Measurements from ENCODE around the gene OR52J3. TPM values are rescaled to one million over a fixed set of nuclear protein-coding genes. Genes with fewer than 3 reads are reported as not detected.

The OR52J3 gene
- total RNA-seq (2022; extraction: Qiagen RNA extraction) = not detected in 5 replicates

GRCh38 chr11:5046226-5046625 is at the start of gene OR52J3:
TSS of gene OR52J3 (plus strand) at chr11:5046526. CDS start at chr11:5046526, 0 bp downstream.

DNA sequence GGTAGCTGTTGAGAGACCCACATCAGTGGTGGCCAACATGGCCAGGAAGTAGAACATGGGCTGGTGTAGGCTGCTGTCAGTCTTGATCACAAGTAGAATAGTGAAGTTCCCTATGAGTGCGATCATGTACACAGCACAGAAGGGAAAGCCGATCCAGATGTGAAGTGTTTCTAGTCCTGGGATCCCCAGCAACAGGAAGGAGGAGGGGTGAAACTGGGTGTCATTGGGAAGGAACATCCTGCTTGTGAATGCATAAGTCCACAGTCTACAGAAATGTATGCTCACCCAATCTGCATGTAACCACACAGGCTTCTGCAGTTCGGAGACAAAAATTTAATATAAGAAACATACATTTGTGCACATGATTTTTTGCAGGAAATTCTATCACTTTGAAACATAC is 13.1 kb downstream of the OR52J3 start, which contains the start of gene OR52E2:
Gene OR52E2 (minus strand): TSS at position 237 of the 400 bp plus-strand sequence. CDS start 0 bp downstream, at position 237.

GRCh38 chr11:5069272-5069671 is 22.9 kb downstream of the OR52J3 start, which contains the start of gene OR52E1:
TSS of gene OR52E1 (plus strand) at chr11:5069572.

Other genes with a start within 250 kb of the OR52J3 start
- not detected in 5 replicates for gene OR52R1, start 242.1 kb upstream of the OR52J3 start, total RNA-seq (2022; extraction: Qiagen RNA extraction)
- not detected in 5 replicates for gene OR51F2, start 225.2 kb upstream of the OR52J3 start, total RNA-seq (2022; extraction: Qiagen RNA extraction)
- gene OR51S1, start 197.3 kb upstream of the OR52J3 start, total RNA-seq (2022; extraction: Qiagen RNA extraction) = not detected in 5 replicates
- not detected in 5 replicates for gene OR51T1, start 164.6 kb upstream of the OR52J3 start, total RNA-seq (2022; extraction: Qiagen RNA extraction)
- gene OR51A7, start 142.7 kb upstream of the OR52J3 start, total RNA-seq (2022; extraction: Qiagen RNA extraction) = not detected in 5 replicates
- gene OR51G2, start 127.2 kb upstream of the OR52J3 start, total RNA-seq (2022; extraction: Qiagen RNA extraction) = not detected in 5 replicates
- gene OR51G1, start 122.2 kb upstream of the OR52J3 start, total RNA-seq (2022; extraction: Qiagen RNA extraction) = not detected in 5 replicates
- not detected in 5 replicates for gene OR51A4, start 98.9 kb upstream of the OR52J3 start, total RNA-seq (2022; extraction: Qiagen RNA extraction)
- not detected in 5 replicates for gene OR51A2, start 90.8 kb upstream of the OR52J3 start, total RNA-seq (2022; extraction: Qiagen RNA extraction)
- not detected in 5 replicates for gene OR51L1, start 51.7 kb upstream of the OR52J3 start, total RNA-seq (2022; extraction: Qiagen RNA extraction)
- gene OR52E2, start 13.1 kb downstream of the OR52J3 start, total RNA-seq (2022; extraction: Qiagen RNA extraction) = not detected in 5 replicates
- not detected in 5 replicates for gene OR52E1, start 23.0 kb downstream of the OR52J3 start, total RNA-seq (2022; extraction: Qiagen RNA extraction)
- gene OR52A5, start 91.8 kb downstream of the OR52J3 start, total RNA-seq (2022; extraction: Qiagen RNA extraction) = not detected in 5 replicates
- gene OR52A1, start 108.2 kb downstream of the OR52J3 start, total RNA-seq (2022; extraction: Qiagen RNA extraction) = not detected in 5 replicates
- not detected in 5 replicates for gene OR51V1, start 154.2 kb downstream of the OR52J3 start, total RNA-seq (2022; extraction: Qiagen RNA extraction)
- gene HBB, start 180.5 kb downstream of the OR52J3 start, total RNA-seq (2022; extraction: Qiagen RNA extraction) = 0.24 TPM in 1 of 5 replicates, not detected in the others
- not detected in 5 replicates for gene HBD, start 188.0 kb downstream of the OR52J3 start, total RNA-seq (2022; extraction: Qiagen RNA extraction)
- gene HBG1, start 203.3 kb downstream of the OR52J3 start, total RNA-seq (2022; extraction: Qiagen RNA extraction) = not detected in 5 replicates
- gene HBG2, start 208.3 kb downstream of the OR52J3 start, total RNA-seq (2022; extraction: Qiagen RNA extraction) = not detected in 5 replicates
- gene HBE1, start 223.4 kb downstream of the OR52J3 start, total RNA-seq (2022; extraction: Qiagen RNA extraction) = 0.10 to 0.19 TPM (median 0.17 TPM) in 3 of 5 replicates, not detected in the others